HFFc6 (cell line): ENCODE measurements around the gene KNDC1. TPM values are rescaled to one million over a fixed set of nuclear protein-coding genes. Genes with fewer than 3 reads are reported as not detected.

Source experiments
- DNase-seq: peaks from one replicate; pipeline ENCODE4 v3.0.0-alpha.2; 2018
- H3K27ac Mint-ChIP-seq: 2 replicates; pipeline ENCODE4 v1.8.0; 2020; ENCODE audit warnings: mild to moderate bottlenecking, mixed read lengths
- H3K27me3 Mint-ChIP-seq: 2 replicates; pipeline ENCODE4 v1.8.0; 2021; ENCODE audit warnings: mild to moderate bottlenecking, moderate library complexity, mixed read lengths; ENCODE audit not compliant: insufficient read depth
- H3K36me3 Mint-ChIP-seq: 2 replicates; pipeline ENCODE4 v1.8.0; 2021; ENCODE audit warnings: low read depth, mixed read lengths
- H3K4me1 Mint-ChIP-seq: 2 replicates; pipeline ENCODE4 v1.8.0; 2020; ENCODE audit warnings: low read depth, mixed read lengths
- H3K4me3 Mint-ChIP-seq: 2 replicates; pipeline ENCODE4 v1.8.0; 2020; ENCODE audit warnings: mild to moderate bottlenecking, moderate library complexity, mixed read lengths
- H3K9me3 Mint-ChIP-seq: 2 replicates; pipeline ENCODE4 v1.8.0; 2020; ENCODE audit warnings: mild to moderate bottlenecking, mixed read lengths
- CTCF ChIP-seq: fragments of 200-600 bp; sonication (generic); IDR thresholded peaks from 2 replicates; pipeline ENCODE4 v1.5.0; 2021; ENCODE audit warnings: antibody characterized with exemption, mild to moderate bottlenecking
- total RNA-seq, 6 experiments: library from RNA; stranded (reverse); fragmentation: NEBNext Ultra II Directional; extraction: Animal tissue kit (Norgen Biotek cat#: 25700); gene quantifications; 2 replicates in 1 of 6; 3 replicates in 5 of 6; pipeline ENCODE4 v1.2.3, GENCODE V29; 2021

KNDC1 gene
- total RNA-seq, 6 experiments from 2014 or later, result 0.05 to 1.00 (median 0.28) TPM; not detected in 3

GRCh38 chr10:133141958-133142340 lies 18.1 kb upstream of the KNDC1 start:
- no peak for TF ChIP-seq CTCF
- H3K4me3 Mint-ChIP-seq, result no peak overlapping the region
- peaks cover 4% of the 10 kb centered on the region for H3K27me3 Mint-ChIP-seq
- H3K36me3 Mint-ChIP-seq, result no peaks in the 10 kb centered on the region
- no peak overlapping the region for H3K27ac Mint-ChIP-seq
- H3K9me3 Mint-ChIP-seq, result no peaks in the 10 kb centered on the region
- DNase-seq, result no peak
- peaks cover 21% of the 10 kb centered on the region for H3K4me1 Mint-ChIP-seq

- peaks cover 21% of the 10 kb centered on the region for H3K4me1 Mint-ChIP-seq
Observed at GRCh38 chr10:133142523-133143199, 17.4 kb upstream of the KNDC1 start.

GRCh38 chr10:133143200-133143533 lies 16.9 kb upstream of the KNDC1 start:
- DNase-seq, result no peak
- Mint-ChIP-seq H3K4me1 (peaks cover 21% of the 10 kb centered on the region), H3K9me3 (peaks cover 9% of the 10 kb centered on the region), H3K27ac (no peak overlapping the region), H3K27me3 (peaks cover 13% of the 10 kb centered on the region), H3K4me3 (no peak overlapping the region), H3K36me3 (no peaks in the 10 kb centered on the region)
- no peak for TF ChIP-seq CTCF

More at GRCh38 chr10:133142523-133143199, 17.4 kb upstream of the KNDC1 start:
- no peaks in the 10 kb centered on the region for H3K36me3 Mint-ChIP-seq
- DNase-seq, result no peak
- TF ChIP-seq CTCF, result no peak
- peaks cover 8% of the 10 kb centered on the region for H3K27me3 Mint-ChIP-seq
- peaks cover 5% of the 10 kb centered on the region for H3K9me3 Mint-ChIP-seq
- H3K4me3 Mint-ChIP-seq, result no peak overlapping the region
- no peak overlapping the region for H3K27ac Mint-ChIP-seq

GRCh38 chr10:133143546-133143945 lies 16.5 kb upstream of the KNDC1 start:
- peaks cover 21% of the 10 kb centered on the region for H3K4me1 Mint-ChIP-seq
- DNase-seq, result no peak
- no peak overlapping the region for H3K4me3 Mint-ChIP-seq
- H3K27ac Mint-ChIP-seq, result no peak overlapping the region
- no peaks in the 10 kb centered on the region for H3K36me3 Mint-ChIP-seq
- H3K9me3 Mint-ChIP-seq, result peaks cover 9% of the 10 kb centered on the region
- H3K27me3 Mint-ChIP-seq, result peaks cover 17% of the 10 kb centered on the region
- TF ChIP-seq CTCF, result no peak

GRCh38 chr10:133144771-133145170 lies 15.2 kb upstream of the KNDC1 start:
- no peaks in the 10 kb centered on the region for H3K36me3 Mint-ChIP-seq
- H3K4me3 Mint-ChIP-seq, result no peak overlapping the region
- DNase-seq, result no peak
- H3K27ac Mint-ChIP-seq, result no peak overlapping the region
- peaks cover 9% of the 10 kb centered on the region for H3K9me3 Mint-ChIP-seq
- peaks cover 21% of the 10 kb centered on the region for H3K4me1 Mint-ChIP-seq
- no peak for TF ChIP-seq CTCF
- H3K27me3 Mint-ChIP-seq, result peaks cover 20% of the 10 kb centered on the region
